Vagina (tissue), 2 donors: ENCODE results near the gene LCORL.

Source experiments
- CTCF ChIP-seq, 3 experiments: fragments of 450-650 bp in 2 of 3; fragments of 200-600 bp in 1 of 3; sonication (generic) in 1 of 3; IDR thresholded peaks; one replicate each; pipeline ENCODE4 v1.5.1; 2017 to 2019; ENCODE audit warnings: antibody characterized with exemption in 3 of 3, mild to moderate bottlenecking in 2 of 3, moderate library complexity in 2 of 3
- POLR2AphosphoS5 ChIP-seq, 2 donors: sonication (generic); formaldehyde crosslinking; IDR thresholded peaks; one replicate each; pipeline ENCODE4 v1.9.0; 2017; ENCODE audit warnings: antibody characterized with exemption in 2 of 2, mild to moderate bottlenecking in 2 of 2, low read depth in 1 of 2; ENCODE audit not compliant: insufficient read depth in 1 of 2

DNA sequence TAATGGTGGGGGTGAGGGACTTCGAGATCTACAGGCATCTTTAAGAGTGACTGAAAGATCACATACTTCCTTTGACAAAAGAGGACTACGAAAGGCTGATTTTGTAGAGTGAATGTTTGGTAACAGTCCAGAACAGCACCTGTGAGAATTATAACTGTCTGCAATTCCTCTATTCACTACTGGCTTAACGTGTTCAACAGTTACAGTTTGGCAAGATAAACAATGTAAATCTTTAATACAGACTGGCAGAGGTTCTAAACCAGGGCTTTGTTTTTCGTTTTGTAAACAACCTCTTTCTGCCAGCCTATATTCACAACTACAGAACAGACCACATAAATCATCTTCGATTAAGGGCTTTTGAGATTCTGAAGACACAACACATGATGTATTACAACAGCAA, 143.9 kb downstream of the LCORL start:
- TF ChIP-seq CTCF (IDR thresholded peaks at IDR 0.05) = no peak
- no peak for TF ChIP-seq POLR2AphosphoS5 (IDR thresholded peaks at IDR 0.05; ENCODE audit: insufficient read depth in 1 of 2, low read depth in 1 of 2)
